Dermis blood vessel endothelial cell (primary cell): ENCODE results near the gene ACD. TPM values are rescaled to one million over a fixed set of nuclear protein-coding genes. Genes with fewer than 3 reads are reported as not detected.

Experiments
- DNase-seq: peaks from one replicate; pipeline ENCODE4 v3.0.0; 2010
- total RNA-seq: library from RNA; depleted of rRNA; stranded (reverse); fragments of >200 nt; gene quantifications from 2 replicates; pipeline ENCODE4 v1.2.3, GENCODE V29; 2014

Gene ACD
- total RNA-seq, 1 donor from 2014 or later: 14.5 TPM

- no peak for DNase-seq
Observed at GRCh38 chr16:67675579-67675935, 15.5 kb upstream of the ACD start.

- DNase-seq: no peak
Observed at GRCh38 chr16:67674851-67675578, 15.0 kb upstream of the ACD start.

- DNase-seq: peak; percentile 92
Observed at GRCh38 chr16:67673712-67674580, 13.9 kb upstream of the ACD start.

- DNase-seq: peak; percentile 88
Observed at GRCh38 chr16:67672739-67673662, 12.9 kb upstream of the ACD start.

- no peak for DNase-seq
Observed at GRCh38 chr16:67672306-67672705, 12.2 kb upstream of the ACD start.

- no peak for DNase-seq
Observed at GRCh38 chr16:67669499-67670101, 9.5 kb upstream of the ACD start.

GRCh38 chr16:67668495-67669157 lies 8.6 kb upstream of the ACD start:
- no peak for DNase-seq

GRCh38 chr16:67667817-67668494 lies 7.9 kb upstream of the ACD start:
- DNase-seq: peak; percentile 97

GRCh38 chr16:67667453-67667816 lies 7.4 kb upstream of the ACD start:
- no peak for DNase-seq

GRCh38 chr16:67666559-67667452 lies 6.7 kb upstream of the ACD start, which contains the start of the genes C16orf86 and ENKD1:
Gene C16orf86, plus strand, starts transcription at chr16:67666814. Its CDS starts 157 bp downstream, at chr16:67666971.
Gene ENKD1, minus strand, starts transcription at chr16:67666750. Its CDS starts 308 bp downstream, at chr16:67666442.
- peak; percentile 79 for DNase-seq

- no peak for DNase-seq
Observed at GRCh38 chr16:67666032-67666551, 6.0 kb upstream of the ACD start.

GRCh38 chr16:67665598-67665997 lies 5.5 kb upstream of the ACD start:
- DNase-seq: no peak

GRCh38 chr16:67664871-67665270 lies 4.8 kb upstream of the ACD start:
- no peak for DNase-seq

GRCh38 chr16:67664258-67664657 lies 4.2 kb upstream of the ACD start:
- no peak for DNase-seq

GRCh38 chr16:67663877-67664222 lies 3.8 kb upstream of the ACD start:
- DNase-seq: no peak

- DNase-seq: peak; percentile 53
Observed at GRCh38 chr16:67663151-67663876, 3.3 kb upstream of the ACD start.

GRCh38 chr16:67662653-67663010 lies 2.6 kb upstream of the ACD start:
- no peak for DNase-seq

GRCh38 chr16:67661886-67662652 lies 2.0 kb upstream of the ACD start:
- no peak for DNase-seq
